ENCODE measurements around the gene SSBP2.
"Not testable (repeated sequence)": the region's sequence is repeated elsewhere in the genome, so short reads cannot be mapped to it uniquely, and the experiment has no call there.

SSBP2 gene

DNA sequence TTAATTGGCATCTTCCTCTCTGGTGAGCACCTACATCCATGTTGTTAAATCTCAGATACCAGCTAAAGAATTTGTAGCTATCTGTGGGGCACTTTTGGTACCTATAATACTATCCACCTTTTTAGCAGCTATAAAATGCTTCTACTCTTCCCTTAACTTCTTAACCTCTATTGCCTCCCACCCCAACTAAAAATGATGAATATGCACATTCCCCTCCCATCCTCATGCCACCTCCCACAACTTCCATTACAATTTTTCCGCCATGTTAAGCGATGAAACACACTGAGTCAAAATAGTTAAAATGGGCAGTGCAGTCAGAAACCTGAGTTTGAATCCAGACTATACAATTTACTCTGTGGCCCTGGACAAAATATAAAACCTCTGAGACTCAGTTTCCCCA, 10.1 kb downstream of the SSBP2 start:
- no peak for DNase-seq (ENCODE audit: low read depth in 1 of 2, low spot score in 1 of 2)

DNA sequence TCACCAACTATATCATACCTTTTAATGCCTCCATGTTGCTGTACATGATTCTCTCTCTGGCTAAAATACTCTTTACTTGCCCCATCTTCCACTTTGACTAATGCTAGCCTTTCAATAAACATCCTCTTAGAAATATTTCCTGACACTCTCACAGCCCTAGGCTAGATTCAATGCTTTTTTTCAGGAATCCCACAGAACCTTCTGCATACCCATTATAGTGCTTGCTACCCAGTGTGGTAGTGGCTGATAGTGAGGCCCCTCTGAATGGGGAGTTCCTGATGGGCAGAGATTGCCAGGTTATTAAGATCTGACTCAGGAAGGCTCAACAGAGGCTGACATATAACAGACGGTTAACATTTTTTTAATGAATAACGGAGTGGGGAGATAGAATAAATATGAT, 11.6 kb downstream of the SSBP2 start:
- DNase-seq (ENCODE audit: low read depth in 1 of 2, low spot score in 1 of 2), result no peak

DNA sequence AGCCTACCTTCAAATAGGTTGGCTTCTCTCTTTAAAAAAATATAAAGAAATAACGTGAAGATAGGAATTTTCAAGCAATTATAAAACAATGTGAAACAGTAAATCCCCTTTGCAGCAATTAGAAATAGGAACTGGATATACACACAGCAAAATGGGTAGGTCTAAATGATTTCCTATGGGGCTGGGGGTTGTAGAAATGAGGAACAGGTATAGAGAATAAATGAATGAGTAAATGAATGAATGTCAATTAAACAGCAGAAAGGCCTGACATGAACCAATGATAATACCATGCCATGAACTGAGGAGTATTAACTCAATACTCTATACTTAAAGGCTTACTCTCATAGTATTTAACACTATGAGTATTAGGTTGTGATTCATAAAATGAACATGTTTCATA, 21.6 kb downstream of the SSBP2 start:
- no peak for DNase-seq (ENCODE audit: low read depth in 1 of 2, low spot score in 1 of 2)

DNA sequence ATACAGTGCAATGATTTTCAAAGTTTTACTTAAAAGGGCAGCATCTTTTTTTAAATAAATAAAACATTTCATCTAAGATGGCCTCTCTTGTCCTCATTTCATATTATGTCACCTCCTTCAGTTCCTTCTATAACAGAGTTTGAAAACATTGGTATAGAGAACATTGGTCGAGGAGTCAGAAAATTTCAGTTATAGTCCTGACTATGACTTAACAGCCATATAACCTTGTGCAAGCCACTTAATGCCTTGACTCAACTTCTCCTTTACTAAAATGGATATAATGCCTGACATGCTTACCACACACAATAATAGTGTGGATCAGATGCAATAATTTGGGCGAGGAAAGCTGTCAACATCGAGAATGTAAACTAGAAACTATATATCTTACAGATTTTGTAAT, 22.6 kb downstream of the SSBP2 start:
- DNase-seq (ENCODE audit: low read depth in 1 of 2, low spot score in 1 of 2), result no peak

DNA sequence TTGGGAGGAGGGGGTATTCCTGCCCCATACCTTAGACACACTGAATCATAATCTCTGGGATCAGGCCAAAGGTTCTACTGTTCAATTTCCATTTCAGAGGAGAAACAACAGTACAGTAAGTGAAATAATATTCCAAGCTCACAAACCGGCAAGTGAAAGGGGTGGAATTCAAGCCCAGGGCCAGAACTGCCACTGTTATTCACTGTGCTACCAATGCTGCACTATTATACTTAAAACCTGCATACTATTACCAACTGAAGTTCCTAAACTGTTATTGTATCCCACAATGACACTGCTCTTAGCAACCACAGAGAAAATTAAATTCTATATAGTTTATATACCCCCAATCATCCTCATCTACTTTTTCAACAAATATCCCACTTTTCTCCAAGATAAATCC, 24.6 kb downstream of the SSBP2 start:
- DNase-seq (ENCODE audit: low read depth in 1 of 2, low spot score in 1 of 2), result no peak

DNA sequence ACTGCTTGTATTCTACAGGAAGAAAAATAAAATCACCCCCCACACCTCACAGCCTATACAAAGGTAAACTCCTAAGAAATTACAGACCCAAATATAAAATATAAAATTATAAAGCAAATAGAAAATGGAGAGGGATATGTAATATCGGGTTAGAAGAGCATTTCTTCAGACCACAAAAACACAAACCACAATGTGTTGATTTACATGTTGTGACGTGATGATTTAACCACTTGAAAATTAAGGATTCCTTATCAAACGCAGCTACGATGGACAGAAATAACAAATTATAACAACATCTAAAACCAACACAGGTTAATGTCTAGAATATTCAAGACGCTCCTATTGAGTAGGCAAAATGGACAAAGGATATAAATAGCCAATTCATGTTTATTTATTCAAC, 26.3 kb downstream of the SSBP2 start:
- DNase-seq (ENCODE audit: low read depth in 1 of 2, low spot score in 1 of 2), result no peak

DNA sequence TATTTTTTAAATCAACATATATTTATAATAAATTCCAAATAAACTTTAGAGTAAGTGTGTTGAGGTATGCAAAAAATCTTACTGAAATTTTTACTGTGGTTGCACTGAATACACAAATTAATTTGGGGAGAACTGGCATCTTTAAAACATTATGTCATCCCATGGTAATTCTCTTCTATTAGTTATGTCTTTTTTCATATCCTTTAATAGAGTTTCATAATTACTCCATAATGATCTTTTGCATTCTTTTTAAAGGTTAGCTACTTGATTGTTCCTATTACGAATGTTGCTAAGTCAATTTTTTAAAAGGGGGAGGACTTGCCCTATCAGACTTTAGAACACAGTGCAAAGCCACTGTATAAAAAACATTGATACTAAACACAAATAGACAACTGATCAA, 26.8 kb downstream of the SSBP2 start:
- no peak for DNase-seq (ENCODE audit: low read depth in 1 of 2, low spot score in 1 of 2)

DNA sequence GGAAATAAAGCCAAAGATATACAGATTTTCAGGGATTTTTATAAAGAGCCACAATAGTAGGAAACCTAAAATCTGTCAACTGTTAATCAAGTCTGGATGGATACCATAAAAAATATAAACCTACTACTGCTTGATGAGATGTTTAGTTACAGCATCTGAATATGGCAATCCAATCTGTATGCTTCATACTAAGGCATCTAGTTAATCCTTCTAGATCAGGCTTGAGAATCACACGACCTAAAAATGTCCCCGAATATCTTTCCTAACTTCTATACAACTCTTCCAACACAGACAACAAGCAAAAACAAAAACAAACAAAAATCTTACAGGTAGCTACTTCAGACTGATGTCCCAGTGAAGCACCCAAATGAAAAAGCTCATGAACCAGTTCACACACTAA, 29.8 kb downstream of the SSBP2 start:
- DNase-seq (ENCODE audit: low read depth in 1 of 2, low spot score in 1 of 2), result no peak

DNA sequence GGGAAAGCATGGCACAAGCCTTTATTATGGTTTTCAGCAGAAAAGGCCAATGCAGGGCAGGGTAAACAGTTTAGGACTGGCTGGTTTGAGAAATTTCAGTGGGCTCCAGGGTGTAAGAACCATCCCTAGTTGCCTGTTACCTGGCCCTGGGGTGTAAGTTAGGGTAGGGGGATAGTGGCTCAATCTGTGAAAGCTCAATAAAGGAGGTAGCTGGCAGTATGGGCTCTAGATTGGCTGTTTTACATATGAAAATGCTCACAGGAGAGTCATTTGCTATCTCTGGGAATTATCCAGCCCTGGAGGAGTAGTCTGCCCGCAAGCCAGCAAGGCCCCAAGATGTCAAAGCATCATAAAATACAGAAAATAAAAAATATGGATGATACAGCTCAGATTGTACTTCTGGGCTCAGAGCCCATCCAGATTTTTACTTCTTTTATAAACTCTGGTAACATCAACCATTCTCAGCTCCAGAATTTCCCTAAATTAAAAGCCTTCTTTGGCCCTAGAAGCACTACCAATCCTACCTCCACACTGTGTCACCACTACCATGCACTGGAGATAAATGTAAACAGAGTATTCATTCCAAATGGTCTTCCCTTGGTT, 31.1 kb downstream of the SSBP2 start:
- DNase-seq (ENCODE audit: low read depth in 1 of 2, low spot score in 1 of 2), result no peak

DNA sequence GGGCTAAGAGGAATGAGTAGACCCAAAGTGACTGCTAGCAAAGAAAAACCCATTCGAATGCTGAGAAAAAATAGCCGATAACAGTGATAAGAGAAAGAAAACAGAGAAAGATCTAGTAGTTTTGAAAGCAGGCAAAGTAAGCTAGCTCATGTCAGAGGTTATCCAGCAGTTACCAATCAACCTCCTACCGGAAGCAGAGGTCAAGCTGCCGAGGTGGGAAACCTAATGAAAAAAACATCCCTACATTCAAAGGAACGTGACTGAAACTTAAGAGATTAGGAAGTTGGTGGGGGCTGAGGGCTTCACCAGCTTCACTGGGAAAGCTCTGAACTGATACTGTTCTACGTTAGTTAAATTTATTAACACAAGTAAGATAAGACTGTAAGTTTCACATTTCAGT, 32.6 kb downstream of the SSBP2 start:
- DNase-seq (ENCODE audit: low read depth in 1 of 2, low spot score in 1 of 2), result no peak

DNA sequence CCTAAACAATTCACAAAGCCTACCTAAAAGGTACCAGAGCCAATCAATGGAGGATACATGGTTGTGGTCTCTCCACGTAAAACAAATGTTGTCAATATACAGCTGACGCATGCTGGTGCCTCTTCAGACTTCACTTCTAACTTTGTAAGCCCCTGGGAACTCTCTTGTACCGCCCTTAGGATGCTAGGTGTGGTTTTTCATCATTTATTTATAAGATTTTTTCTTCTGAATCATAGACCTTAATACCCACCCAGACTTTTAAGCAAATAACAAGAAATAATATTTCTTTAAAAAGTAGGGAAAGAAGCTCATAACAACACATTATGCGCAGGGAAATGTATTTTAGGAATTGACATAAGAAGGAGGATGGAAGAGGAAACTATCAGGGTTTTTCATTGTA, 33.0 kb downstream of the SSBP2 start:
- DNase-seq (ENCODE audit: low read depth in 1 of 2, low spot score in 1 of 2), result no peak

DNA sequence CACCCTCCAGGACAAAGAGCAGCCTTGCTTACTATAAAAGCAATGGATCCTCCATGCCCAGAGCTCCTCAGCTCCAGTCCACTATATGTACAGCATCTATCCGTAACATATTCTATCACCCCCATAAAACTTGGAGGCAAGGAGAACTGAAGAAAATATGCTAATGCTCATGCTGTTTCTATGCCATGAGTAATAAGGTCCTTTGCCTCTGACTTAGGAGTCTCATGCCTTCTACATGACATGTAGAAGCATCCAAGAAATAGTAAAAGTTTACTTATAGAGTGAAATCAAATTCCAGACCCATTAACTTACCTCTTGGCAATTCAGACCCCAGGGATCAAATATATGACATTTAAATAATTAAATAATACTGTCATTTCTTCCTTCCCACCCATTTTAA, 33.7 kb downstream of the SSBP2 start:
- DNase-seq (ENCODE audit: low read depth in 1 of 2, low spot score in 1 of 2), result no peak

DNA sequence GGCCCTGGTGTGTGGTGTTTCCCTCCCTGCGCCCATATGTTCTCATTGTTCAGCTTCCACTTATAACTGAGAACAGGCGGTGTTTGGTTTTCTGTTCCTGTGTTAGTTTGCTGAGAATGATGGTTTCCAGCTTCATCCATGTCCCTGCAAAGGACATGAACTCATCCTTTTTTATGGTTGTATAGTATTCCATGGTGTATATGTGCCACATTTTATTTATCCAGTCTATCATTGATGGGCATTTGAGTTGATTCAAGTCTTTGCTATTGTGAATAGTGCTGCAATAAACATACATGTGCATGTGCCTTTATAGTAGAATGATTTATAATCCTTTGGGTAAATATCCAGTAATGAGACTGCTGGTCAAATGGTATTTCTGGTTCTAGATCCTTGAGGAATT, 36.8 kb downstream of the SSBP2 start:
- DNase-seq (ENCODE audit: low read depth in 1 of 2, low spot score in 1 of 2), result not testable (repeated sequence)

DNA sequence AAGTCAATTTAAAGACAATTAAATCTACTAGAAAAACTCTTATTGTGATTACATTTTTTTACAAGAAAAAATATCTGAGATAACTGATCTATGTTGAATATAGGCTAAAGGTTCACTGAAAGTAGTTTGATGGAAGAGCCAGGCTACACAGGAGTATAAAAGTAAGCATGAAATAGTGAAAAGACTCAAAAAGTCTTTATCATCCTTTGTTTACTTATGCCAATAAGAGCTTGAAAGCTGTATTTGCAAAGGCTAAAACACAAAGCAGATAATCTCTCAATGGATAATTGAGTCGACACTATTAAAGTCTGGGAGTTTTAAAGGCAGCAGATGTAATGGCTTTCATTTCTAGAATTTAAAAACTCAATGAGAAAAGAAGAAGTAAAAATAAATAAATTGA, 42.0 kb downstream of the SSBP2 start:
- DNase-seq (ENCODE audit: low read depth in 1 of 2, low spot score in 1 of 2), result no peak

DNA sequence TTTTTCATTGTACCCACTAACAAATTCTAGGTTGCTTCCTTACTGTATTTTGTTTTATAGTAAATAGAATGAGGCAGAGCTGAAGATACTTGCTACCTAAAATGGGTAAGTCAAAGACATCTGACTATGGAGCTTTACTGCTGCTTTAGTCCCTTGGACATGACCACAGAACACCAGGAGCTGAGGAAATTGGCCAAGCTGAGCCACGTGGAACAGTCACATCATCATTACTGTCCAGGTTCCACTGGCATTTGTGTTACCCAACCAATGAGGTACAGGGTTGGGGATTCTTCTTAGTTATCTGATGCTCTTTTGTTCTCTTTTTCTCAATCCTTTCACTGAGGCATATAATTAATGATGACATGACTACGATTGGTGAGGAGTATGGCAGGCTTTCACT, 47.1 kb downstream of the SSBP2 start:
- DNase-seq (ENCODE audit: low read depth in 1 of 2, low spot score in 1 of 2), result no peak

DNA sequence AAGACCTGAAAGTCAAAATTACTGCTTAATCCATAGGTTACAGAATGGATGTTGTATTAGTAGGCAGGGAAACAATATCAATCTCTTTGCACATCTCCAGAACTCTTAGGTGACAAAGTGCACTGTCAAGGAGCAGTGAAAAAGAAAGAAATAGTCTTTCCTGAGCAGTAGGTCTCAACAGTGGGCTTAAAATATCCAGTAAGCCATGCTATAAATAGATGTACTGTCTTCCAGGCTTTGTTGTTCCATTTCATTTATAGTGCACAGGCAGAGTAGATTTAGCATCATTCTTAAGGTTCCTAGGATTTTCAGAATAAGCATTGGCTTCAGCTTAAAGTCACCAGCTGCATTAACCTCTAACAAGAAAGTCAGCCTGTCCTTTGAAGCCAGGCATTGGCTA, 50.7 kb downstream of the SSBP2 start:
- no peak for DNase-seq (ENCODE audit: low read depth in 1 of 2, low spot score in 1 of 2)

DNA sequence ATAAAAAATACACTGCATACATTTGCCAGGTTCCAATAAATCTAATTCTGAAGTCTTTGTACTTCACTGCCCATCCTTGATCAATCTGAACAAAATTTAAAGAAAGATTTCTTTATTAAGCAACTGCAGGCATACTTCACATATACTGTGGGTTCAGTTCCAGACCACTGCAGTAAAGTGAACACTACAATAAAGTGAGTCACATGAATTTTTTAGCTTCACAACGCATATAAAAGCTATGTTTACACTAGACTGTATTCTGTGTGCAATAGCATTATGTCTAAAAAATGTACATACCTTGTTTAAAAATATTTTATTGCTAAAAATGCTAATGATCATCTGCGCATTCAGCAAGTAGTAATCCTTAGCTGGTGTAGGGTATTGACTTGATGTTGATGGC, 52.1 kb downstream of the SSBP2 start:
- DNase-seq (ENCODE audit: low read depth in 1 of 2, low spot score in 1 of 2), result no peak

DNA sequence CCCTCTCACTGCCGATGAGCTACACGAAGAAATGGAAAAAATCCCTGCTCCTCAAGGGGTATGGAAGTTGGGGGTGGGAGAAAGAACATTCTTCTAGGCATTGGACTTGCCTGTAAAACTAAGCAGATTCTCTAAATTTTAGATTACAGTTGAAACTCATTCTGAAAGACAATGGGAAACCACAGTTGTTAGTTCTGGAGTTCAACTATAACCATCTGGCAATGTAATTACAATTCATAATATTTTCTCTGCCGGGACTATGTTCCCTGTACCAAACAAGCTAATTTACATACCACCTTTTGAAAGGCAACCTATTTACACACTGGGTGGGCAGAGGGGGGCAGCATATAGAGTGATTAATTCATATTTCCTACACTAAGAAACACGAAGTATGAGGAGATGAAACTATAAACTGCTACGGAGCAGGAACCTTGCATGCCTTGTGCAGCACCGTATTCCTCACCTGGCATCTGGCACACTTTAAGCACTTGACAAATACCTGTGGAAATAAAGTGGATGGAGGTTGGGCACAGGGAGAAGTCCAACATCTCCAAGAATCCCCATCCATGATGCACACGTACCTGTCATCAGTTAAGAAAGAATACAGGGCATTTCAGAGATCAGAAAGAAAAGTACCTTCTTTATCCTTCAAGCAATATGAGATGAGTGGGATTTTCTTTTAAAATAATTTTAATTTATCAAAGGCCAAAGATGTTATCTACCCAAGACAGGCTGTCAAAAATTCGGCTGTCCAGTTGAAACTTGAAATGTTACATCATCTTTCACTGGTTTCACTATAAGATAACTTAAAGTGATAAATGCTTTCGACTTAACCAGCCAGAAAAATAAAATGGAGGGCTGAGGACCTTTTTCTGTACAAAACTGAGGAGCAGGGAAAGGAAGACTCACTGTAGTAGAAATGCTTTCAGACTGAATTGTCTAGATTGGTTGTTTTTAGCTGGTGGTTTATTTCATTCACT, 54.2 kb downstream of the SSBP2 start:
- no peak for DNase-seq (ENCODE audit: low read depth in 1 of 2, low spot score in 1 of 2)

DNA sequence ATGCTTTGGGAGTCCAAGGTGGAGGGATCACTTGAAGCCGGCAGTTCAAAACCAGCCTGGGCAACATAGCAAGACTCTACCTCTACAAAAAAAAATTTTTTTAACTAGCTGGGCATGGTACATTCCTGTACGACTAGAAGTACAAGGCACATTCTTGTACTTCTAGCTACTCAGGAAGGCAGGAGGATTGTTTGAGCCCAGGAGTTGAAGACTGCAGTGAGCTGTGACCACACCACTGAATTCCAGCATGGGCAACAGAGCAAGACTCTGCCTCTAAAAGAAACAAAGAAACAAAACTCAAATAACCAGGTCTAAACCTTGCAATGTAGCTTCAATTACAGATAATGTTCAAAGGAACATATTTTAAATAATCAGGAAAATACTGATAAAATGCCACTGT, 56.2 kb downstream of the SSBP2 start:
- no peak for DNase-seq (ENCODE audit: low read depth in 1 of 2, low spot score in 1 of 2)

DNA sequence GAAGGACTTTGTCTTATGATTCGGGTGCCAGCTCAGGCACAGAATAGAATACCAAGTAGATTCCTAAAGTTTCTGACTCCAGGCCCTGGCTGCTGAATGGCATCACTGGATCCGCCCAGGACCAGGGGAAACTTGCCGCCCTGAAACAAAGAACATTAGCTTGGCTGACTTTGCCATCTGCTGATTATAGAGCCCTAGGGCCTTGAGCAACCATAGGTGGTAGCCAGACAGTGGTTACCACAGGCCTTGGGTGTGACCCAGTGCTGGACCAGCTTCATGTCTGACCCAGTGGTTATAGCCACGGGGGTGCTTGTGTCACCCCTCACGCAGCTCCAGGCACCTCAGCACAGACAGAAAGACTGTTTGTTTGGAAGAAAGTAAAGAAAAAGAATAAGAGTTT, 62.7 kb downstream of the SSBP2 start:
- DNase-seq (ENCODE audit: low read depth in 1 of 2, low spot score in 1 of 2), result no peak

DNA sequence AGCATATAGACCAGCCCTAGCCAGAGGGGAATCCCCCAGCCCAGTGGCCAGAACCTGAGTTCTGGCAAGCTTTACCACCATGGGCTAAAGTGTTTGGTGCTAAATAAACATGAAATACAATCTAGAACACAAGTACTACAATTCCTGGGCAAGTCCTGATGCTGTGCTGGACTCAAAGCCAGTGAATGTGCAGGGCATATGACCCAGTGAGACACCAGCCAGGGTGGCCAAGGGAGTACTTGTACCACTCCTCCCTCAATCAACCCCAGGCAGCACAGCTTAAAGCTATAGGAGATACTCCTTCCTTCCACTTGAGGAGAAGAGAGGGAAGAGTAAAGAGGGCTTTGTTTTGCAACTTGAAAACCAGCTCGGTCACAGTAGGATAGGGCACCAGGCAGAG, 63.6 kb downstream of the SSBP2 start:
- DNase-seq (ENCODE audit: low read depth in 1 of 2, low spot score in 1 of 2), result no peak

DNA sequence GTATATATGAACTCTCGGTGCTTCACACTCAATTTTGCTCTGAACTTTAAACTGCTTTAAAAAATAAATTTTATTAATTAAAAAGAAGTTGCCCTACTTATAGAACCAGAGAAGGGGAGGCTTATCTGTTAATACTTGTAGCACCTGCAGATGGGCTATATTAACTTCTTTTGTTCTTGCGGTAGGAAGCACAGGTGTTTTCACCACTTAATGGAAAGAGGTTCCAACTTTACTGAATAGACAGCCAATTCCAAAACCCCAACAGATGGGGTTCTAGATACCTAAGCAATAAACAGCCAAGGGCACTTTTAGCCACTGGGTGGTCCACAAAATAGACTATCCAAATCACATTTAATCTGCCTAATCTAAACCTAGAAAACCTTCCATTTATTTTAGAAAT, 65.4 kb downstream of the SSBP2 start:
- no peak for DNase-seq (ENCODE audit: low read depth in 1 of 2, low spot score in 1 of 2)

DNA sequence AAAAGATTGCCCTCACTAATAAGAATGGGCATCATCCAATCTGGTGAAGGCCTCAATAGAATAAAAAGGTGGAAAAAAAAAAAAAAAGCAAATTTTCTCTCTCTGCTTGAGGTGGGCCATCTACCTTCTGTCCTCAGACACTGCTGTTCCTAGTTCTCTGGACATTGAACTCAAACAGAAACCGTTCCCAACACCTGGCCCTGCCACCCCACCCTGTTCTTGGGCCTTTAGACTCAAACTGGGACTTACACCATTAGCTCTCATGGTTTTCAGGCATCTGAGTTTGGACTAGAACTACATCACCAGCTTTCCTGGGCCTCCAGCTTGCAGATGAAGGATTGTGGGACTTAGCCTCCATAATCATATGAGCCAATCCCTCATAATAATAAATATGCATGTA, 71.0 kb downstream of the SSBP2 start:
- no peak for DNase-seq (ENCODE audit: low read depth in 1 of 2, low spot score in 1 of 2)
